ENCODE results near the gene SPIRE2.
"Not testable (repeated sequence)": the region's sequence is repeated elsewhere in the genome, so short reads cannot be mapped to it uniquely, and the experiment has no call there.

Gene SPIRE2

GRCh38 chr16:89869911-89870310 lies 41.6 kb downstream of the SPIRE2 start:
- no peak overlapping the region for H3K4me3 ChIP-seq (ENCODE audit: insufficient read depth, low read depth, low read length)
- no peaks in the 10 kb centered on the region for H3K9me3 ChIP-seq (ENCODE audit: control insufficient read depth, low read length)
- 95 to 96% methylated on average over 12 of the region's 12 CpGs for WGBS, 2 experiments
- H3K27ac ChIP-seq (ENCODE audit: insufficient read depth, low read depth, low read length, poor library complexity, severe bottlenecking): no peak overlapping the region
- H3K27me3 ChIP-seq (ENCODE audit: control insufficient read depth, insufficient read depth, low read length, poor library complexity, severe bottlenecking): no peaks in the 10 kb centered on the region
- H3K4me1 ChIP-seq (ENCODE audit: control insufficient read depth, insufficient read depth, low read length): peaks cover 7% of the 10 kb centered on the region
- peaks cover 4% of the 10 kb centered on the region for H3K36me3 ChIP-seq (ENCODE audit: control insufficient read depth, insufficient read depth, low read length)

GRCh38 chr16:89870440-89870839 lies 42.2 kb downstream of the SPIRE2 start:
- H3K27ac ChIP-seq (ENCODE audit: insufficient read depth, low read depth, low read length, poor library complexity, severe bottlenecking): no peak overlapping the region
- WGBS, 2 experiments: 94 to 99% methylated on average over 6 of the region's 6 CpGs
- H3K36me3 ChIP-seq (ENCODE audit: control insufficient read depth, insufficient read depth, low read length): peaks cover 4% of the 10 kb centered on the region
- no peaks in the 10 kb centered on the region for H3K9me3 ChIP-seq (ENCODE audit: control insufficient read depth, low read length)
- peaks cover 7% of the 10 kb centered on the region for H3K4me1 ChIP-seq (ENCODE audit: control insufficient read depth, insufficient read depth, low read length)
- no peaks in the 10 kb centered on the region for H3K27me3 ChIP-seq (ENCODE audit: control insufficient read depth, insufficient read depth, low read length, poor library complexity, severe bottlenecking)
- H3K4me3 ChIP-seq (ENCODE audit: insufficient read depth, low read depth, low read length): no peak overlapping the region

- Histone ChIP-seq H3K9me3 (ENCODE audit: control insufficient read depth, low read length) (no peaks in the 10 kb centered on the region), H3K36me3 (ENCODE audit: control insufficient read depth, insufficient read depth, low read length) (peaks cover 9% of the 10 kb centered on the region), H3K4me1 (ENCODE audit: control insufficient read depth, insufficient read depth, low read length) (peaks cover 7% of the 10 kb centered on the region), H3K27me3 (ENCODE audit: control insufficient read depth, insufficient read depth, low read length, poor library complexity, severe bottlenecking) (no peaks in the 10 kb centered on the region), H3K4me3 (ENCODE audit: insufficient read depth, low read depth, low read length) (no peak overlapping the region), H3K27ac (ENCODE audit: insufficient read depth, low read depth, low read length, poor library complexity, severe bottlenecking) (no peak overlapping the region)
- 95 to 97% methylated on average over 9 of the region's 9 CpGs for WGBS, 2 experiments
These were observed 43.6 kb downstream of the SPIRE2 start for GRCh38 chr16:89871895-89872294.

GRCh38 chr16:89873109-89873971 lies 45.1 kb downstream of the SPIRE2 start, which contains the start of gene TCF25:
TSS of gene TCF25 (plus strand) at chr16:89873592. CDS start at chr16:89873668, 76 bp downstream.
- peaks cover 9% of the 10 kb centered on the region for H3K36me3 ChIP-seq (ENCODE audit: control insufficient read depth, insufficient read depth, low read length)
- H3K27me3 ChIP-seq (ENCODE audit: control insufficient read depth, insufficient read depth, low read length, poor library complexity, severe bottlenecking): no peaks in the 10 kb centered on the region
- peak within 1 kb of the TSS; percentile 99 for H3K27ac ChIP-seq (ENCODE audit: insufficient read depth, low read depth, low read length, poor library complexity, severe bottlenecking)
- peaks cover 7% of the 10 kb centered on the region for H3K4me1 ChIP-seq (ENCODE audit: control insufficient read depth, insufficient read depth, low read length)
- no peaks in the 10 kb centered on the region for H3K9me3 ChIP-seq (ENCODE audit: control insufficient read depth, low read length)
- 1% methylated on average over 104 of the region's 104 CpGs for WGBS, 2 experiments
- H3K4me3 ChIP-seq (ENCODE audit: insufficient read depth, low read depth, low read length): peak within 1 kb of the TSS; percentile 81

- Histone ChIP-seq H3K4me1 (ENCODE audit: control insufficient read depth, insufficient read depth, low read length) (peaks cover 7% of the 10 kb centered on the region), H3K9me3 (ENCODE audit: control insufficient read depth, low read length) (no peaks in the 10 kb centered on the region), H3K36me3 (ENCODE audit: control insufficient read depth, insufficient read depth, low read length) (peaks cover 14% of the 10 kb centered on the region), H3K4me3 (ENCODE audit: insufficient read depth, low read depth, low read length) (peak overlapping the region; percentile 81), H3K27ac (ENCODE audit: insufficient read depth, low read depth, low read length, poor library complexity, severe bottlenecking) (peak overlapping the region; percentile 99), H3K27me3 (ENCODE audit: control insufficient read depth, insufficient read depth, low read length, poor library complexity, severe bottlenecking) (no peaks in the 10 kb centered on the region)
- WGBS, 2 experiments: 11 to 12% methylated on average over 61 of the region's 61 CpGs
These were observed 45.9 kb downstream of the SPIRE2 start for GRCh38 chr16:89873972-89874689.

GRCh38 chr16:89879123-89879522 lies 50.8 kb downstream of the SPIRE2 start:
- H3K27ac ChIP-seq (ENCODE audit: insufficient read depth, low read depth, low read length, poor library complexity, severe bottlenecking); H3K9me3 ChIP-seq (ENCODE audit: control insufficient read depth, low read length); H3K27me3 ChIP-seq (ENCODE audit: control insufficient read depth, insufficient read depth, low read length, poor library complexity, severe bottlenecking); H3K4me1 ChIP-seq (ENCODE audit: control insufficient read depth, insufficient read depth, low read length); H3K4me3 ChIP-seq (ENCODE audit: insufficient read depth, low read depth, low read length): not testable (repeated sequence)
- H3K36me3 ChIP-seq (ENCODE audit: control insufficient read depth, insufficient read depth, low read length): peaks cover 31% of the 10 kb centered on the region
- 94 to 96% methylated on average over 25 to 26 of the region's 28 CpGs for WGBS, 2 experiments

- H3K4me1 ChIP-seq (ENCODE audit: control insufficient read depth, insufficient read depth, low read length): no peaks in the 10 kb centered on the region
- no peak overlapping the region for H3K27ac ChIP-seq (ENCODE audit: insufficient read depth, low read depth, low read length, poor library complexity, severe bottlenecking)
- WGBS, 2 experiments: 94% methylated on average over 18 of the region's 18 CpGs
These were observed 52.4 kb downstream of the SPIRE2 start for GRCh38 chr16:89880477-89881367.

GRCh38 chr16:89881368-89881730 lies 53.1 kb downstream of the SPIRE2 start:
- no peak overlapping the region for H3K27ac ChIP-seq (ENCODE audit: insufficient read depth, low read depth, low read length, poor library complexity, severe bottlenecking)
- no peaks in the 10 kb centered on the region for H3K9me3 ChIP-seq (ENCODE audit: control insufficient read depth, low read length)
- WGBS, 2 experiments: 94 to 96% methylated on average over 6 of the region's 6 CpGs
- no peaks in the 10 kb centered on the region for H3K4me1 ChIP-seq (ENCODE audit: control insufficient read depth, insufficient read depth, low read length)
- H3K4me3 ChIP-seq (ENCODE audit: insufficient read depth, low read depth, low read length): no peak overlapping the region
- H3K27me3 ChIP-seq (ENCODE audit: control insufficient read depth, insufficient read depth, low read length, poor library complexity, severe bottlenecking): no peaks in the 10 kb centered on the region
- H3K36me3 ChIP-seq (ENCODE audit: control insufficient read depth, insufficient read depth, low read length): peaks cover 30% of the 10 kb centered on the region

More at GRCh38 chr16:89880477-89881367, 52.4 kb downstream of the SPIRE2 start:
- H3K27me3 ChIP-seq (ENCODE audit: control insufficient read depth, insufficient read depth, low read length, poor library complexity, severe bottlenecking): no peaks in the 10 kb centered on the region
- H3K4me3 ChIP-seq (ENCODE audit: insufficient read depth, low read depth, low read length): no peak overlapping the region
- peaks cover 34% of the 10 kb centered on the region for H3K36me3 ChIP-seq (ENCODE audit: control insufficient read depth, insufficient read depth, low read length)
- H3K9me3 ChIP-seq (ENCODE audit: control insufficient read depth, low read length): no peaks in the 10 kb centered on the region

GRCh38 chr16:89883346-89884040 lies 55.2 kb downstream of the SPIRE2 start:
- no peaks in the 10 kb centered on the region for H3K4me1 ChIP-seq (ENCODE audit: control insufficient read depth, insufficient read depth, low read length)
- WGBS, 2 experiments: 97 to 98% methylated on average over 28 of the region's 28 CpGs
- no peaks in the 10 kb centered on the region for H3K27me3 ChIP-seq (ENCODE audit: control insufficient read depth, insufficient read depth, low read length, poor library complexity, severe bottlenecking)
- no peaks in the 10 kb centered on the region for H3K9me3 ChIP-seq (ENCODE audit: control insufficient read depth, low read length)
- H3K27ac ChIP-seq (ENCODE audit: insufficient read depth, low read depth, low read length, poor library complexity, severe bottlenecking): no peak overlapping the region
- no peak overlapping the region for H3K4me3 ChIP-seq (ENCODE audit: insufficient read depth, low read depth, low read length)
- H3K36me3 ChIP-seq (ENCODE audit: control insufficient read depth, insufficient read depth, low read length): peaks cover 46% of the 10 kb centered on the region

Data from ectodermal cell (in vitro differentiated cells).